ENCODE data around the gene NFKBIZ.
A peak's percentile ranks its signal among the peaks of the same experiment; 100 is the strongest.
"Not testable (repeated sequence)": the region's sequence is repeated elsewhere in the genome, so short reads cannot be mapped to it uniquely, and the experiment has no call there.

NFKBIZ gene

GRCh38 chr3:101879102-101879501 lies 29.8 kb downstream of the NFKBIZ start:
- DNase-seq, result no peak

GRCh38 chr3:101879623-101880284 lies 30.4 kb downstream of the NFKBIZ start:
- no peak for DNase-seq

GRCh38 chr3:101884776-101885175 lies 35.5 kb downstream of the NFKBIZ start:
- DNase-seq, result no peak

GRCh38 chr3:101885584-101885983 lies 36.3 kb downstream of the NFKBIZ start:
- DNase-seq, result not testable (repeated sequence)

GRCh38 chr3:101886626-101887025 lies 37.3 kb downstream of the NFKBIZ start:
- DNase-seq, result no peak

- DNase-seq, result no peak
Measured at GRCh38 chr3:101888653-101889052, 39.3 kb downstream of the NFKBIZ start.

GRCh38 chr3:101890716-101891115 lies 41.4 kb downstream of the NFKBIZ start:
- no peak for DNase-seq

GRCh38 chr3:101892648-101893047 lies 43.3 kb downstream of the NFKBIZ start:
- no peak for DNase-seq

GRCh38 chr3:101896083-101896757 lies 46.9 kb downstream of the NFKBIZ start:
- no peak for DNase-seq

- no peak for DNase-seq
Measured at GRCh38 chr3:101897013-101897412, 47.7 kb downstream of the NFKBIZ start.

GRCh38 chr3:101898039-101898438 lies 48.7 kb downstream of the NFKBIZ start:
- DNase-seq, result no peak

- peak; percentile 24 for DNase-seq
Measured at GRCh38 chr3:101898752-101899169, 49.4 kb downstream of the NFKBIZ start.

GRCh38 chr3:101900316-101900715 lies 51.0 kb downstream of the NFKBIZ start:
- no peak for DNase-seq

GRCh38 chr3:101900736-101901135 lies 51.4 kb downstream of the NFKBIZ start:
- DNase-seq, result no peak

- no peak for DNase-seq
Measured at GRCh38 chr3:101902041-101902440, 52.7 kb downstream of the NFKBIZ start.

GRCh38 chr3:101903451-101903871 lies 54.1 kb downstream of the NFKBIZ start:
- DNase-seq, result no peak

- DNase-seq, result not testable (repeated sequence)
Measured at GRCh38 chr3:101905573-101905972, 56.3 kb downstream of the NFKBIZ start.
